ENCODE data around the gene SPEG. TPM values are rescaled to one million over a fixed set of nuclear protein-coding genes. Genes with fewer than 3 reads are reported as not detected.

Gene SPEG
- total and polyA plus RNA-seq, 2 of the 8 experiments (the other 6 are each of a cell fraction or from before 2014, with no cell fraction given), result 19.9 to 32.0 TPM

DNA sequence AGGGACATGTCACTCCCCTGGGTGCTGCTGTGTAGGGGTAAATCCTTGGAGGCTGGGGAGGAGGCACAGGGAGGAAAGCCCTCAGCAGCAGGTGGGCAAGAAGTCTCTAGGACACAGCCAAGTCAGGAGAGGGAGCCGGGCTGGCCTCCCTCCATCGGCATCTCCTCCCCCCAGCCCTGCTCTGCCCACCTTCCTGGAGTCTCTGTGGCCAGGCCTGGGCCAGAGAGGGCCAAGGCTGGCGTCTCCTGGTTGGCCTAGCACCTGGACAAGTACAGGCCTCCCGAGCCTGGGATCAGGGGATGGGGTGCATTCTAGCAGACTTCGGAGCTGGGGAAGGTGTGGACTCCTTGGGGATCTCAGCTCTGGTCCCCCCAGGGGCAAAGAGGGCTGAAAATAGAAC lies 1.8 kb downstream of the SPEG start (continued):
- TF ChIP-seq, protein P1, sequence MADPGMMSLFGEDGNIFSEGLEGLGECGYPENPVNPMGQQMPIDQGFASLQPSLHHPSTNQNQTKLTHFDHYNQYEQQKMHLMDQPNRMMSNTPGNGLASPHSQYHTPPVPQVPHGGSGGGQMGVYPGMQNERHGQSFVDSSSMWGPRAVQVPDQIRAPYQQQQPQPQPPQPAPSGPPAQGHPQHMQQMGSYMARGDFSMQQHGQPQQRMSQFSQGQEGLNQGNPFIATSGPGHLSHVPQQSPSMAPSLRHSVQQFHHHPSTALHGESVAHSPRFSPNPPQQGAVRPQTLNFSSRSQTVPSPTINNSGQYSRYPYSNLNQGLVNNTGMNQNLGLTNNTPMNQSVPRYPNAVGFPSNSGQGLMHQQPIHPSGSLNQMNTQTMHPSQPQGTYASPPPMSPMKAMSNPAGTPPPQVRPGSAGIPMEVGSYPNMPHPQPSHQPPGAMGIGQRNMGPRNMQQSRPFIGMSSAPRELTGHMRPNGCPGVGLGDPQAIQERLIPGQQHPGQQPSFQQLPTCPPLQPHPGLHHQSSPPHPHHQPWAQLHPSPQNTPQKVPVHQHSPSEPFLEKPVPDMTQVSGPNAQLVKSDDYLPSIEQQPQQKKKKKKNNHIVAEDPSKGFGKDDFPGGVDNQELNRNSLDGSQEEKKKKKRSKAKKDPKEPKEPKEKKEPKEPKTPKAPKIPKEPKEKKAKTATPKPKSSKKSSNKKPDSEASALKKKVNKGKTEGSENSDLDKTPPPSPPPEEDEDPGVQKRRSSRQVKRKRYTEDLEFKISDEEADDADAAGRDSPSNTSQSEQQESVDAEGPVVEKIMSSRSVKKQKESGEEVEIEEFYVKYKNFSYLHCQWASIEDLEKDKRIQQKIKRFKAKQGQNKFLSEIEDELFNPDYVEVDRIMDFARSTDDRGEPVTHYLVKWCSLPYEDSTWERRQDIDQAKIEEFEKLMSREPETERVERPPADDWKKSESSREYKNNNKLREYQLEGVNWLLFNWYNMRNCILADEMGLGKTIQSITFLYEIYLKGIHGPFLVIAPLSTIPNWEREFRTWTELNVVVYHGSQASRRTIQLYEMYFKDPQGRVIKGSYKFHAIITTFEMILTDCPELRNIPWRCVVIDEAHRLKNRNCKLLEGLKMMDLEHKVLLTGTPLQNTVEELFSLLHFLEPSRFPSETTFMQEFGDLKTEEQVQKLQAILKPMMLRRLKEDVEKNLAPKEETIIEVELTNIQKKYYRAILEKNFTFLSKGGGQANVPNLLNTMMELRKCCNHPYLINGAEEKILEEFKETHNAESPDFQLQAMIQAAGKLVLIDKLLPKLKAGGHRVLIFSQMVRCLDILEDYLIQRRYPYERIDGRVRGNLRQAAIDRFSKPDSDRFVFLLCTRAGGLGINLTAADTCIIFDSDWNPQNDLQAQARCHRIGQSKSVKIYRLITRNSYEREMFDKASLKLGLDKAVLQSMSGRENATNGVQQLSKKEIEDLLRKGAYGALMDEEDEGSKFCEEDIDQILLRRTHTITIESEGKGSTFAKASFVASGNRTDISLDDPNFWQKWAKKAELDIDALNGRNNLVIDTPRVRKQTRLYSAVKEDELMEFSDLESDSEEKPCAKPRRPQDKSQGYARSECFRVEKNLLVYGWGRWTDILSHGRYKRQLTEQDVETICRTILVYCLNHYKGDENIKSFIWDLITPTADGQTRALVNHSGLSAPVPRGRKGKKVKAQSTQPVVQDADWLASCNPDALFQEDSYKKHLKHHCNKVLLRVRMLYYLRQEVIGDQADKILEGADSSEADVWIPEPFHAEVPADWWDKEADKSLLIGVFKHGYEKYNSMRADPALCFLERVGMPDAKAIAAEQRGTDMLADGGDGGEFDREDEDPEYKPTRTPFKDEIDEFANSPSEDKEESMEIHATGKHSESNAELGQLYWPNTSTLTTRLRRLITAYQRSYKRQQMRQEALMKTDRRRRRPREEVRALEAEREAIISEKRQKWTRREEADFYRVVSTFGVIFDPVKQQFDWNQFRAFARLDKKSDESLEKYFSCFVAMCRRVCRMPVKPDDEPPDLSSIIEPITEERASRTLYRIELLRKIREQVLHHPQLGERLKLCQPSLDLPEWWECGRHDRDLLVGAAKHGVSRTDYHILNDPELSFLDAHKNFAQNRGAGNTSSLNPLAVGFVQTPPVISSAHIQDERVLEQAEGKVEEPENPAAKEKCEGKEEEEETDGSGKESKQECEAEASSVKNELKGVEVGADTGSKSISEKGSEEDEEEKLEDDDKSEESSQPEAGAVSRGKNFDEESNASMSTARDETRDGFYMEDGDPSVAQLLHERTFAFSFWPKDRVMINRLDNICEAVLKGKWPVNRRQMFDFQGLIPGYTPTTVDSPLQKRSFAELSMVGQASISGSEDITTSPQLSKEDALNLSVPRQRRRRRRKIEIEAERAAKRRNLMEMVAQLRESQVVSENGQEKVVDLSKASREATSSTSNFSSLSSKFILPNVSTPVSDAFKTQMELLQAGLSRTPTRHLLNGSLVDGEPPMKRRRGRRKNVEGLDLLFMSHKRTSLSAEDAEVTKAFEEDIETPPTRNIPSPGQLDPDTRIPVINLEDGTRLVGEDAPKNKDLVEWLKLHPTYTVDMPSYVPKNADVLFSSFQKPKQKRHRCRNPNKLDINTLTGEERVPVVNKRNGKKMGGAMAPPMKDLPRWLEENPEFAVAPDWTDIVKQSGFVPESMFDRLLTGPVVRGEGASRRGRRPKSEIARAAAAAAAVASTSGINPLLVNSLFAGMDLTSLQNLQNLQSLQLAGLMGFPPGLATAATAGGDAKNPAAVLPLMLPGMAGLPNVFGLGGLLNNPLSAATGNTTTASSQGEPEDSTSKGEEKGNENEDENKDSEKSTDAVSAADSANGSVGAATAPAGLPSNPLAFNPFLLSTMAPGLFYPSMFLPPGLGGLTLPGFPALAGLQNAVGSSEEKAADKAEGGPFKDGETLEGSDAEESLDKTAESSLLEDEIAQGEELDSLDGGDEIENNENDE (IDR thresholded peaks at IDR 0.05; ENCODE audit: insufficient replicate concordance, low read length), result no peak
- TF ChIP-seq RXRA (IDR thresholded peaks at IDR 0.05; ENCODE audit: insufficient read depth, low read depth, low read length) (no peak), CHD2 (IDR thresholded peaks at IDR 0.05; ENCODE audit: low read length) (no peak), TCF12 (IDR thresholded peaks at IDR 0.05; ENCODE audit: low read depth, low read length) (no peak), ZNF274 (IDR thresholded peaks at IDR 0.05; ENCODE audit: borderline replicate concordance, extremely low read depth, low read length) (no peak), GTF2F1 (IDR thresholded peaks at IDR 0.05; ENCODE audit: borderline replicate concordance, low read depth, low read length) (no peak), JUN (IDR thresholded peaks at IDR 0.05; ENCODE audit: low read depth, low read length) (no peak), RAD21 (IDR thresholded peaks at IDR 0.05 in 1 of 2, conservative IDR thresholded peaks at IDR 0.05 in 1 of 2; ENCODE audit: low read depth in 2 of 2, low read length in 2 of 2) (no peak), SP4 (IDR thresholded peaks at IDR 0.05; ENCODE audit: low read length) (no peak), EP300 (IDR thresholded peaks at IDR 0.05; ENCODE audit: borderline replicate concordance in 1 of 2, low read depth in 2 of 2, low read length in 2 of 2) (no peak), MAFK (IDR thresholded peaks at IDR 0.05; ENCODE audit: low read depth, low read length) (no peak), POLR2A (IDR thresholded peaks at IDR 0.05; ENCODE audit: control extremely low read depth in 1 of 2, low read depth in 2 of 2, low read length in 2 of 2) (no peak), TEAD4 (IDR thresholded peaks at IDR 0.05; ENCODE audit: low read depth, low read length) (no peak)
